H1 (cell line): ENCODE results near the gene NHSL2. TPM values are rescaled to one million over a fixed set of nuclear protein-coding genes. Genes with fewer than 3 reads are reported as not detected.

Experiments
- CTCF ChIA-PET: fragments of 300-600 bp; sonication (Branson Sonifier 250); formaldehyde crosslinking; loops from one replicate; lab custom pipeline; 2021; ENCODE audit not compliant: partially characterized antibody; lab: Charles Lee
- POLR2A ChIA-PET: fragments of 300-600 bp; sonication (Branson Sonifier 250); formaldehyde crosslinking; loops from one replicate; lab custom pipeline; 2021; ENCODE audit warnings: inconsistent platforms; ENCODE audit not compliant: partially characterized antibody; lab: Charles Lee
- DNase-seq, 2 experiments: peaks; one replicate each; pipeline versions ENCODE4 v3.0.0 to v3.0.0-alpha.2; 2010 to 2022; ENCODE audit warnings: low spot score in 2 of 2, low read depth in 1 of 2, mixed read lengths in 1 of 2
- FAIRE-seq: peaks from 2 replicates; lab custom pipeline; 2011; peaks lifted over from hg19 to GRCh38; lab: Jason Lieb, UNC
- H2AFZ ChIP-seq: 2 replicates; pipeline ENCODE4 v1.8.1; 2012; ENCODE audit warnings: low read length, inconsistent platforms
- H2AK5ac ChIP-seq: 2 replicates; pipeline ENCODE4 v1.6.1; 2013; ENCODE audit warnings: low read depth, low read length
- H2BK120ac ChIP-seq: replicated peaks from 2 replicates; pipeline ENCODE3; 2013; ENCODE audit warnings: low read depth, low read length, inconsistent platforms
- H2BK12ac ChIP-seq: 2 replicates; pipeline ENCODE4 v1.6.1; 2013; ENCODE audit warnings: low read depth, low read length
- H2BK15ac ChIP-seq: 2 replicates; pipeline ENCODE4 v1.6.1; 2013; ENCODE audit warnings: low read length
- H2BK20ac ChIP-seq: 2 replicates; pipeline ENCODE4 v1.6.1; 2013; ENCODE audit warnings: low read length
- H2BK5ac ChIP-seq: 2 replicates; pipeline ENCODE4 v1.6.1; 2013; ENCODE audit warnings: low read depth, low read length
- H3K14ac ChIP-seq: 2 replicates; pipeline ENCODE4 v1.6.1; 2013; ENCODE audit warnings: inconsistent platforms; ENCODE audit not compliant: insufficient read length
- H3K18ac ChIP-seq: 2 replicates; pipeline ENCODE4 v1.6.1; 2013; ENCODE audit warnings: low read length; ENCODE audit errors: extremely low read depth
- H3K23ac ChIP-seq: 2 replicates; pipeline ENCODE4 v1.6.1; 2013; ENCODE audit warnings: inconsistent platforms; ENCODE audit not compliant: insufficient read length
- H3K23me2 ChIP-seq: 2 replicates; pipeline ENCODE4 v1.6.1; 2013; ENCODE audit warnings: low read depth, low read length
- H3K27ac ChIP-seq: 2 replicates; pipeline ENCODE4 v1.6.1; 2011; ENCODE audit warnings: low read depth, low read length, inconsistent platforms
- H3K27me3 ChIP-seq, 4 experiments: replicated peaks in 1 of 4; 1 replicate in 1 of 4; 2 replicates in 3 of 4; pipeline versions ENCODE4 v1.6.1 to v1.8.1; 2011 to 2013; ENCODE audit warnings: low read length in 3 of 4, mild to moderate bottlenecking in 3 of 4, inconsistent platforms in 2 of 4, mixed read lengths in 2 of 4, moderate library complexity in 1 of 4; ENCODE audit not compliant: control insufficient read depth in 3 of 4, insufficient read depth in 3 of 4; ENCODE audit errors: extremely low read depth in 1 of 4
- H3K36me3 ChIP-seq, 4 experiments: 2 replicates each; pipeline versions ENCODE4 v1.6.1 to v1.8.1; 2011 to 2013; ENCODE audit warnings: mild to moderate bottlenecking in 4 of 4, low read length in 3 of 4, moderate library complexity in 2 of 4, control low read depth in 1 of 4, inconsistent platforms in 1 of 4; ENCODE audit not compliant: insufficient read depth in 4 of 4, control insufficient read depth in 2 of 4
- H3K4ac ChIP-seq: replicated peaks from 2 replicates; pipeline ENCODE3; 2013; ENCODE audit warnings: low read length, low read depth, mixed read lengths, inconsistent platforms; ENCODE audit not compliant: insufficient read length
- H3K4me1 ChIP-seq, 4 experiments: replicated peaks in 1 of 4; 1 replicate in 1 of 4; 2 replicates in 3 of 4; pipeline versions ENCODE4 v1.6.1 to v1.8.1; 2011 to 2013; ENCODE audit warnings: low read length in 3 of 4, inconsistent platforms in 2 of 4, mixed read lengths in 1 of 4; ENCODE audit not compliant: insufficient read depth in 4 of 4, control insufficient read depth in 3 of 4
- H3K4me2 ChIP-seq, 2 experiments: 2 replicates each; pipeline versions ENCODE4 v1.6.1 to v1.8.1; 2011 to 2013; ENCODE audit warnings: low read depth in 2 of 2, low read length in 2 of 2, control low read depth in 1 of 2, inconsistent platforms in 1 of 2, mild to moderate bottlenecking in 1 of 2; ENCODE audit not compliant: insufficient read depth in 1 of 2
- H3K4me3 ChIP-seq, 4 experiments: fragments of 200-600, 300-600 bp in 1 of 4; sonication (generic), shearing (Covaris generic), sonication (Bioruptor Twin) in 1 of 4; 2 replicates each; pipeline versions ENCODE4 v1.5.1 to v1.8.1; 2011 to 2016; ENCODE audit warnings: low read length in 4 of 4, low read depth in 3 of 4, control low read depth in 2 of 4, inconsistent platforms in 2 of 4, mild to moderate bottlenecking in 2 of 4, mixed read lengths in 1 of 4, moderate library complexity in 1 of 4; ENCODE audit not compliant: insufficient read depth in 2 of 4; ENCODE audit errors: extremely low read depth in 1 of 4
- H3K56ac ChIP-seq: replicated peaks from 2 replicates; pipeline ENCODE3; 2013; ENCODE audit warnings: low read depth, mild to moderate bottlenecking, mixed read lengths, low read length, inconsistent platforms; ENCODE audit not compliant: insufficient read length
- H3K79me1 ChIP-seq: 2 replicates; pipeline ENCODE4 v1.6.1; 2013; ENCODE audit warnings: low read depth, low read length, control low read depth
- H3K79me2 ChIP-seq, 2 experiments: 2 replicates each; pipeline versions ENCODE4 v1.6.1 to v1.8.1; 2012 to 2013; ENCODE audit warnings: low read length in 2 of 2, mild to moderate bottlenecking in 2 of 2, inconsistent platforms in 1 of 2; ENCODE audit not compliant: insufficient read depth in 2 of 2, control insufficient read depth in 1 of 2
- H3K9ac ChIP-seq, 4 experiments: replicated peaks in 1 of 4; 1 replicate in 1 of 4; 2 replicates in 3 of 4; pipeline versions ENCODE4 v1.6.1 to v1.8.1; 2011 to 2013; ENCODE audit warnings: low read depth in 3 of 4, low read length in 3 of 4, control low read depth in 2 of 4, mild to moderate bottlenecking in 2 of 4, moderate library complexity in 2 of 4, inconsistent platforms in 1 of 4; ENCODE audit errors: extremely low read depth in 1 of 4
- H3K9me3 ChIP-seq, 2 experiments: 2 replicates each; pipeline versions ENCODE4 v1.6.1 to v1.8.1; 2012 to 2013; ENCODE audit warnings: mild to moderate bottlenecking in 2 of 2, moderate library complexity in 2 of 2, control low read depth in 1 of 2, inconsistent platforms in 1 of 2, low read depth in 1 of 2, low read length in 1 of 2, mixed read lengths in 1 of 2; ENCODE audit not compliant: insufficient read depth in 2 of 2
- H4K20me1 ChIP-seq, 2 experiments: replicated peaks in 1 of 2; 2 replicates each; pipeline versions ENCODE3 to v1.8.1; 2011 to 2013; ENCODE audit warnings: inconsistent platforms in 2 of 2, low read length in 2 of 2, mild to moderate bottlenecking in 1 of 2; ENCODE audit not compliant: insufficient read depth in 2 of 2, control insufficient read depth in 1 of 2
- H4K5ac ChIP-seq: 2 replicates; pipeline ENCODE4 v1.6.1; 2013; ENCODE audit warnings: low read length, low read depth, mixed read lengths, inconsistent platforms; ENCODE audit not compliant: insufficient read length
- H4K8ac ChIP-seq: 2 replicates; pipeline ENCODE4 v1.8.0; 2013; ENCODE audit warnings: mild to moderate bottlenecking, moderate library complexity, low read length, inconsistent platforms; ENCODE audit not compliant: insufficient read depth; ENCODE audit errors: extremely low read depth
- H4K91ac ChIP-seq: replicated peaks from 2 replicates; pipeline ENCODE3; 2013; ENCODE audit warnings: low read length, mixed read lengths, inconsistent platforms; ENCODE audit not compliant: insufficient read length
- ASH2L ChIP-seq: fragments of 200-600, 300-600 bp; sonication (generic); IDR thresholded peaks from one replicate; pipeline ENCODE4 v1.7.1; 2017; ENCODE audit warnings: low read length
- EZH2 ChIP-seq: fragments of 200-600 bp; sonication (generic); IDR thresholded peaks from 2 replicates; pipeline ENCODE4 v1.7.1; 2012; ENCODE audit warnings: low read depth, mild to moderate bottlenecking, moderate library complexity, low read length, inconsistent platforms; ENCODE audit not compliant: severe bottlenecking
- PHF8 ChIP-seq: fragments of 200-600 bp; sonication (generic); conservative IDR thresholded peaks from 2 replicates; pipeline ENCODE4 v1.7.1; 2012; ENCODE audit warnings: low read depth, mild to moderate bottlenecking, inconsistent platforms, low read length, moderate library complexity
- POLR2A ChIP-seq, 2 experiments: IDR thresholded peaks; 1 replicate in 1 of 2; 2 replicates in 1 of 2; pipeline ENCODE4 v1.6.1; 2011; ENCODE audit warnings: low read depth in 2 of 2, low read length in 2 of 2, mild to moderate bottlenecking in 2 of 2; ENCODE audit errors: control extremely low read depth in 1 of 2
- SIX5 ChIP-seq: IDR thresholded peaks from 2 replicates; pipeline ENCODE4 v1.6.1; 2011; ENCODE audit warnings: mild to moderate bottlenecking, low read depth, low read length
- SP4 ChIP-seq: IDR thresholded peaks from 2 replicates; pipeline ENCODE4 v1.6.1; 2012; ENCODE audit warnings: low read length, inconsistent platforms
- TCF12 ChIP-seq: IDR thresholded peaks from 2 replicates; pipeline ENCODE4 v1.6.1; 2011; ENCODE audit warnings: low read depth, mild to moderate bottlenecking, low read length
- TEAD4 ChIP-seq: IDR thresholded peaks from 2 replicates; pipeline ENCODE4 v1.6.1; 2012; ENCODE audit warnings: low read depth, low read length, inconsistent platforms, mixed read lengths
- WGBS, 2 experiments: shearing (Covaris generic) in 1 of 2; methylation state at CpG; one replicate each; pipeline versions ENCODE4 v1.1.6 to v1.1.7; 2013 to 2015; ENCODE audit warnings: low lambda C conversion rate in 2 of 2, mixed read lengths in 2 of 2, inconsistent platforms in 1 of 2, low coverage in 1 of 2, missing lambda C conversion rate in 1 of 2; ENCODE audit not compliant: insufficient replicate concordance in 2 of 2, insufficient coverage in 1 of 2, insufficient read length in 1 of 2; ENCODE audit errors: extremely low coverage in 1 of 2, missing lambda C conversion rate in 1 of 2; 5-methylcytosine and 5-hydroxymethylcytosine counted together
- polyA plus RNA-seq, 7 experiments: library from polyadenylated mRNA; depleted of rRNA in 3 of 7; stranded (reverse) in 5 of 7; unstranded in 2 of 7; fragments of >200 nt in 5 of 7; fragments of 200-250 nt in 2 of 7; gene quantifications; 1 replicate in 5 of 7; 2 replicates in 1 of 7; 4 replicates in 1 of 7; pipeline versions ENCODE4 v1.2.1 to v1.2.3, GENCODE V29; 2011 to 2013; ENCODE audit warnings: missing spikeins in 2 of 7, mixed read lengths in 2 of 7
- total RNA-seq: library from RNA; stranded (reverse); fragmentation: NEBNext Ultra II Directional; extraction: Animal tissue kit (Norgen Biotek cat#: 25700); gene quantifications from 2 replicates; pipeline ENCODE4 v1.2.1, GENCODE V29; 2021
- TF ChIP-seq, protein P1 (sequence below): IDR thresholded peaks from 2 replicates; pipeline ENCODE4 v1.6.1; 2012; ENCODE audit warnings: low read length, inconsistent platforms
- TF ChIP-seq, protein P2 (sequence below), 3 experiments: IDR thresholded peaks; 1 replicate in 2 of 3; 2 replicates in 1 of 3; pipeline versions ENCODE4 v1.5.1 to v1.6.1; 2011; ENCODE audit warnings: low read length in 3 of 3, mild to moderate bottlenecking in 3 of 3, inconsistent platforms in 2 of 3, low read depth in 1 of 3, moderate library complexity in 1 of 3; ENCODE audit not compliant: insufficient read depth in 1 of 3; ENCODE audit errors: control extremely low read depth in 1 of 3

Gene NHSL2
- total and polyA plus RNA-seq, 2 of the 8 experiments (the other 6 are each of a cell fraction or from before 2014, with no cell fraction given): 3.7 to 7.2 TPM

DNA sequence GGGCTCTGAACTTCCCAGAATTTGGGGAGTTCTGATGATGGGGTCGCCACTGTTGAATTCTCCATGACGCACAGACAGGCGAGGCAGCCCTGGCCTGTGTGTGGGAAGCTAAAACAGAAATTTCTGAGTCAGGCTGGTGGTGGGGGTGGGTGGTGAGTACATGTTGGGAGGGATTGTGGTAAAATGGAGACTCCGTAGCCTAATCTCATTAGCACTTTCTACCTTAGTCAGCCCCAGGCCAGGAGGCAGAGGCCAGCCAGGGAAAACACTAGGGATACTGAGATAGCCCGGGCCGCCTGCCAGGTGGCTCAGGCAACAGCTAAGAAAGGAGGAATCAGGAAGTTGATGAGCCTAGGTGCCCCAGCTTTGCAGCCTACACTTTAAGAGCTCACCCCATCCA is 39.3 kb upstream of the NHSL2 start:
- Histone ChIP-seq H3K9me3 (no peaks in the 10 kb centered on the region), H4K91ac (no peak overlapping the region), H4K8ac (no peak overlapping the region), H3K23ac (no peak overlapping the region), H2AK5ac (no peak overlapping the region), H3K4me2 (no peak overlapping the region), H3K79me2 (no peaks in the 10 kb centered on the region), H3K56ac (no peak overlapping the region), H3K79me1 (no peaks in the 10 kb centered on the region), H3K14ac (no peak overlapping the region), H3K18ac (no peak overlapping the region), H3K9ac (no peak overlapping the region), H3K23me2 (no peaks in the 10 kb centered on the region), H3K4me3 (no peak overlapping the region), H2BK120ac (no peak overlapping the region), H2BK20ac (no peak overlapping the region), H2AFZ (no peak overlapping the region), H3K4me1 (no peaks in the 10 kb centered on the region; a peak in 1 of 7 replicates), H3K27ac (no peak overlapping the region), H4K20me1 (no peaks in the 10 kb centered on the region), H3K27me3 (no peaks in the 10 kb centered on the region), H4K5ac (no peak overlapping the region), H2BK5ac (no peak overlapping the region), H2BK15ac (no peak overlapping the region), H3K4ac (no peak overlapping the region), H2BK12ac (no peak overlapping the region), H3K36me3 (no peaks in the 10 kb centered on the region)
- no peak for DNase-seq
- no peak for TF ChIP-seq ASH2L
- TF ChIP-seq EZH2: no peak
- TF ChIP-seq TCF12: no peak
- no peak for TF ChIP-seq SP4
- TF ChIP-seq, protein P1, sequence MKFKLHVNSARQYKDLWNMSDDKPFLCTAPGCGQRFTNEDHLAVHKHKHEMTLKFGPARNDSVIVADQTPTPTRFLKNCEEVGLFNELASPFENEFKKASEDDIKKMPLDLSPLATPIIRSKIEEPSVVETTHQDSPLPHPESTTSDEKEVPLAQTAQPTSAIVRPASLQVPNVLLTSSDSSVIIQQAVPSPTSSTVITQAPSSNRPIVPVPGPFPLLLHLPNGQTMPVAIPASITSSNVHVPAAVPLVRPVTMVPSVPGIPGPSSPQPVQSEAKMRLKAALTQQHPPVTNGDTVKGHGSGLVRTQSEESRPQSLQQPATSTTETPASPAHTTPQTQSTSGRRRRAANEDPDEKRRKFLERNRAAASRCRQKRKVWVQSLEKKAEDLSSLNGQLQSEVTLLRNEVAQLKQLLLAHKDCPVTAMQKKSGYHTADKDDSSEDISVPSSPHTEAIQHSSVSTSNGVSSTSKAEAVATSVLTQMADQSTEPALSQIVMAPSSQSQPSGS: no peak
- no peak for TF ChIP-seq TEAD4
- no peak for TF ChIP-seq POLR2A (IDR thresholded peaks at IDR 0.05; ENCODE audit: control extremely low read depth in 1 of 2, low read depth in 2 of 2, low read length in 2 of 2)
- TF ChIP-seq PHF8: no peak
- TF ChIP-seq, protein P2, sequence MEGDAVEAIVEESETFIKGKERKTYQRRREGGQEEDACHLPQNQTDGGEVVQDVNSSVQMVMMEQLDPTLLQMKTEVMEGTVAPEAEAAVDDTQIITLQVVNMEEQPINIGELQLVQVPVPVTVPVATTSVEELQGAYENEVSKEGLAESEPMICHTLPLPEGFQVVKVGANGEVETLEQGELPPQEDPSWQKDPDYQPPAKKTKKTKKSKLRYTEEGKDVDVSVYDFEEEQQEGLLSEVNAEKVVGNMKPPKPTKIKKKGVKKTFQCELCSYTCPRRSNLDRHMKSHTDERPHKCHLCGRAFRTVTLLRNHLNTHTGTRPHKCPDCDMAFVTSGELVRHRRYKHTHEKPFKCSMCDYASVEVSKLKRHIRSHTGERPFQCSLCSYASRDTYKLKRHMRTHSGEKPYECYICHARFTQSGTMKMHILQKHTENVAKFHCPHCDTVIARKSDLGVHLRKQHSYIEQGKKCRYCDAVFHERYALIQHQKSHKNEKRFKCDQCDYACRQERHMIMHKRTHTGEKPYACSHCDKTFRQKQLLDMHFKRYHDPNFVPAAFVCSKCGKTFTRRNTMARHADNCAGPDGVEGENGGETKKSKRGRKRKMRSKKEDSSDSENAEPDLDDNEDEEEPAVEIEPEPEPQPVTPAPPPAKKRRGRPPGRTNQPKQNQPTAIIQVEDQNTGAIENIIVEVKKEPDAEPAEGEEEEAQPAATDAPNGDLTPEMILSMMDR (IDR thresholded peaks at IDR 0.05; ENCODE audit: control extremely low read depth in 1 of 3, insufficient read depth in 1 of 3, low read depth in 1 of 3, low read length in 3 of 3): no peak
- TF ChIP-seq SIX5: no peak
- CTCF ChIA-PET: interaction anchor here (0.8 to 1.8 kb wide), 8 partner anchors 10 to 151 kb away, joined by 3 to 6 read pairs (median 4); partner anchors contain the start of gene NHSL2
- WGBS, 2 experiments: 79% methylated on average over 6 of the region's 6 CpGs; no CpG with 5 or more reads in 1 of the 2 experiments
- no peak for FAIRE-seq
- POLR2A ChIA-PET: interaction anchor here (0.9 kb wide), 1 partner anchor 18 kb away, joined by 3 read pairs; no protein-coding TSS in a partner anchor
